PFSK-1 (cell line): ENCODE data around the gene KIT.

Experiments used
- REST ChIP-seq, 2 experiments: IDR thresholded peaks; 2 replicates each; pipeline versions ENCODE4 v1.6.1 to v1.8.0; 2011 to 2012; ENCODE audit warnings: low read depth in 2 of 2, low read length in 2 of 2, control low read depth in 1 of 2, inconsistent platforms in 1 of 2, mild to moderate bottlenecking in 1 of 2, moderate library complexity in 1 of 2; ENCODE audit not compliant: insufficient read depth in 1 of 2
- SIN3A ChIP-seq: IDR thresholded peaks from 2 replicates; pipeline ENCODE4 v1.6.1; 2012; ENCODE audit warnings: mild to moderate bottlenecking, low read length, moderate library complexity, borderline replicate concordance; ENCODE audit not compliant: insufficient read depth

GRCh38 chr4:54679813-54680212, 22.1 kb downstream of the KIT start:
- TF ChIP-seq REST (IDR thresholded peaks at IDR 0.05; ENCODE audit: insufficient read depth in 1 of 2, low read depth in 2 of 2, low read length in 2 of 2) (no peak), SIN3A (no peak)
